IPS DF 19.7 (cell line): ENCODE measurements around the gene NSUN3.

Experiments
- DNase-seq: peaks from one replicate; pipeline ENCODE4 v3.0.0-alpha.2; 2013; ENCODE audit warnings: low read depth, low spot score

The NSUN3 gene

GRCh38 chr3:94118390-94118789 is 55.5 kb downstream of the NSUN3 start:
- DNase-seq: no peak

DNA sequence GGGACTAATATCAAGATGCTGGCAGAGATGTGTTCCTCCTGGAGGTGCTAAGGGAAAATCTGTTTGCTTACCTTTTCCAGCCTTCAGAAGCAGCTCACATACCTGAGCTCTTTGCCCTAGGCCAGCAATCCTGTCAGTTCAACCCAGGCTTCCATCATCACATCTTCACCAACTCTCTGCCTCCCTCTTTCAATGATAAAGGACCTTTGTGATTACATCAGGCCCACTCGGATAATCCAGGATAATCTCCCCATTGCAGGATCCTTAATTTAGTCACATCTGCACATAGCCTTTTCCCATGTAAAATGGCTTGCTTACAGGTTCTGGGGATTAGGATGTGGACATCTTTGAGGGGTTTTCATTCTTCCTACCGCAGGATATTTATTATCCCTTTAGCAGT is 58.3 kb downstream of the NSUN3 start:
- no peak for DNase-seq

DNA sequence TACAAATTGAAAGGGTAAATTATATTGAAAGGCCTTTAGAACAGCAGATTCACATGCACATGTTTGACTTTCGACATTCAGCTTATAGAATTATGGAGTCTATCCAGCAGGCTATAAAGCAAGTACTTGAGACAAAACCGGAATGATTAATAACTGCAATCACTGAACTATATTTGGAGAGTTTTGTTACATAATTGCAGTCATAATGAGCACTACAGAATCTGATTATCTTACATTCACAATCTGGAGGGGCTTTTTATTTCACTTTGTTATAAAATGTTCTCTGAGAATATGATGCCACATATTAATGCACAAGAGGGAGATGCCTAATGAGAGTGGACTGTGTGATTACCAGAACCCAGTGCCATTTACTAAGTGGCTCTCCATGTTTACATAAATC is 64.3 kb downstream of the NSUN3 start:
- no peak for DNase-seq

GRCh38 chr3:94130690-94131089 is 67.8 kb downstream of the NSUN3 start:
- no peak for DNase-seq

- no peak for DNase-seq
These were observed 69.9 kb downstream of the NSUN3 start for GRCh38 chr3:94132777-94133176.

GRCh38 chr3:94136133-94136532 is 73.3 kb downstream of the NSUN3 start:
- no peak for DNase-seq

GRCh38 chr3:94137377-94137776 is 74.5 kb downstream of the NSUN3 start:
- DNase-seq: no peak

DNA sequence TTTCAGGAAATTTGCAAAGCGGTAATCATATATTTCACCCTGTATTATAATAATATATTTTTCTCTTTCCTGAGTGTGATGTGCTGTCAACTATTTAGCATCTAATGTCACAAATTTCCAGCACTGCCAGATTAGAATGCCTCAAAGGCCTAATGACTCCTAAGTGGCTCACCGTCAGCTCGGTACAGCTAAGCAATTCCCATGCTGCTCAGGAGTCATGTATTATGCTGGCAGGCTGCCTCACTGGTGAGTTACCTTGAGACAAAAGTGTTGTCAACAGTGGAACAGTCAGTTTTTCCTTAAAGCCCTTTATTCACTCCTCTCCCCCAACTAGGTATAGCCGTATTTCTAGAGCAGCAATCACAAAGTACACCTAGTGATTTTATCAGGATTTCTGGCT is 83.6 kb downstream of the NSUN3 start:
- DNase-seq: no peak

DNA sequence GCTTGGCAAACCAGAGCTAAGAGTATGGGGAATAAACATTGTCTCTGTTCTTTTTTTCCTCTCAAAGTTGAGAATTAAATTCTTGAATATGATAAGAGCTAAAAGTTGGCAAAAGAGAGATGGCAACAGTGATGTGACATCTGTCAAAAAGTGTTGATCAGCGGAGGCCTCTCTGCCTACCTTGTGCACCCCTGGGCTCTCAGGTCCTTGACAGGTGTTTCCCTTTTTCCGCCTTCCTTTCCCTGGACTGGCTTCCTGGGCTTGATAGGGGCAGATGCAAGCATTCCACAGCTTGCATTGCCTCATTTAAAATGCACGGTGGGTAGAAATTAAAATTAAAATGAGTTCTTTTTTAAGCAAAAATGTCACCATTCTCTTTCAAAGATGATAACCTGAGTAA is 84.2 kb downstream of the NSUN3 start:
- DNase-seq: no peak

DNA sequence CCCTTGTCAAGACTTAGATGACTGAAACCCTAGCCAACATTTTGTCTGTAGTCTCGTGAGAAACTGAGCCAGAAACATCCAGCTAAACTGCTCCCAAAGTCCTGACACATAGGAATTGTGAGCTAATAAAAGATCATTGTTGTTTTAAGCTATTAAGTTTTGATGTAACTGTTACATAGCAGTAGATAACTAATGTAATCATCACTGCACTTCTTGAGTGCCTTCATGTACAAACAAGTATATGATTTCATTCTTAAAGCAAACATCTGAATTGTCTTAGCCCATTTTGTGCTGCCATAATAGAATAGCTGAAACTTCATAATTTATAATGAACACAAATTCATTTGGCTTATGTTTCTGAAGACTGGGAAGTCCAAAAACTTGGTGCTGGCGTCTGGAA is 87.3 kb downstream of the NSUN3 start:
- DNase-seq: no peak

- no peak for DNase-seq
These were observed 93.8 kb downstream of the NSUN3 start for GRCh38 chr3:94156626-94157025.

DNA sequence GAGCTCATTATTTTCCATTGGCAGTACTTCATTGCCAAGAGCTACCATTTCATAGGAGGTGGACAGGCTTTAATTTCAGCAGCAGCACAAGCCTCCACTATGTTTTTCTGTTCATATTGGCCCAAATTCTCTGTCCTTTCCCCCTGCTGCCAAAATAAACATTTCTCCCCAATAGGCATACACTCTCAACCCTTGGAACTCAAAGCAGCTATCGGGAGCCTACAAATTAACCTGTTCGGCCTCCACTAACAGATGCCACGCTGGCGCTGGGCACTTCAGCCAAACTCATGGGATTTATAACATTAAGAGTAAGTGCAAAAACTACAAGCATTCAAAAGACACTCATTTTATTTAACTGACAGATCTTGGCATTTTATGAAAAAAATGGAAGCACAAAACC is 95.7 kb downstream of the NSUN3 start:
- DNase-seq: no peak

GRCh38 chr3:94159062-94159828 is 96.4 kb downstream of the NSUN3 start:
- DNase-seq: no peak

- no peak for DNase-seq
These were observed 99.8 kb downstream of the NSUN3 start for GRCh38 chr3:94162700-94163099.

DNA sequence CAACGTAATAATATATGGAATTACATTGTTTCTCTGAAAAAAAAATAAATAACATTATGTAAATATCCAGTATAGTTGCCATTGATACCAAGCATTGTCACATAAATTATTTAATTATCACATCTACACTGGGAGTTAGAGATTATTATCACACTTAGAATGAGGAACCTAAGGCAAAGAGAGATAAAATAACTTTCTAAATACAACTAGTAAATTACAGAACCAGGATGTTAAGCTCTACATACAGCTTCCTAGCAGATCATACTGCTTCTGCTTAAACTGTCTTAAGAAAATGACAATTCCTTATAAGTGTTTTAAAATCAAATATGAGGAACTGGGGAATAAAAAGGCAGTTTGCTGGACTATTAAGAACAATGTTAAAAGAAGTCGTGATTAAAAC is 104.5 kb downstream of the NSUN3 start:
- DNase-seq: no peak

DNA sequence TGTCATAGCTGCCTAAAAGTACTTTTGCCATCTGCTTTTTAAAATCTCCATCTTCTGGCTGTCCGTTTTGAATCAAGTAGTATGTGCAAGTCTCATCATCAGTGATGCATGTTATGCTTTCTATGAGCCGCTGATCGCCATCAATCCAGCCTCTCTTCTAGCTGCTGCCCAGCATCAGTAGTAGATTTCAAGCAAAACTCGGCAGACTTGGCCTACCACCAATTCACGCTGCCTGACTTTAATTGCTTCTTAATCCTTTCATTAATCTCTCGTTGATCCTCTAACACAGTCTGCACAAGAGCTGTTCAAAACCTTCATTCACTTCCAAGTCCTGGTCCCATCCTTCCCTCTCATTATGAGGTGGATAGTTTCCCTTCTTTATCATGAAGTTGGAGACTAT is 104.9 kb downstream of the NSUN3 start:
- DNase-seq: no peak

DNA sequence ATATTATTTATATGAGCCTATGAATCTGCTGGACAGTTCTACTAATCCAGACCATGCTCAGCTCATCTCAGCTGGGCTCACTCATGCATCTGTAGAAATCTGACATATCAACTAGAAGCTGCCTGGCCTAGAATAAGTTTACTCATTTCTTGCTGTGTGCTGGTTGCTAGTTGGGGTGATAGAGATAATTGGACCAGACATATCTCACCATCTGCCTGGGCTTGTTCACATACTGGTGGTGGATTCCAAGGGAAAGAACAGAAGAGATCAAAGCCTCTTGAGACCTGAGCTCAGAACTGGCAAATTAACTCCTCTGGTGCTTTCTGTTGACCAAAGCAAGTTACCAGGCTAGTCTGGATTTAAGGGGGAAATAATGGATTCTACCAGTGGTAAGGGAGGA is 109.1 kb downstream of the NSUN3 start:
- no peak for DNase-seq

GRCh38 chr3:94172695-94173310 is 109.9 kb downstream of the NSUN3 start:
- DNase-seq: no peak

DNA sequence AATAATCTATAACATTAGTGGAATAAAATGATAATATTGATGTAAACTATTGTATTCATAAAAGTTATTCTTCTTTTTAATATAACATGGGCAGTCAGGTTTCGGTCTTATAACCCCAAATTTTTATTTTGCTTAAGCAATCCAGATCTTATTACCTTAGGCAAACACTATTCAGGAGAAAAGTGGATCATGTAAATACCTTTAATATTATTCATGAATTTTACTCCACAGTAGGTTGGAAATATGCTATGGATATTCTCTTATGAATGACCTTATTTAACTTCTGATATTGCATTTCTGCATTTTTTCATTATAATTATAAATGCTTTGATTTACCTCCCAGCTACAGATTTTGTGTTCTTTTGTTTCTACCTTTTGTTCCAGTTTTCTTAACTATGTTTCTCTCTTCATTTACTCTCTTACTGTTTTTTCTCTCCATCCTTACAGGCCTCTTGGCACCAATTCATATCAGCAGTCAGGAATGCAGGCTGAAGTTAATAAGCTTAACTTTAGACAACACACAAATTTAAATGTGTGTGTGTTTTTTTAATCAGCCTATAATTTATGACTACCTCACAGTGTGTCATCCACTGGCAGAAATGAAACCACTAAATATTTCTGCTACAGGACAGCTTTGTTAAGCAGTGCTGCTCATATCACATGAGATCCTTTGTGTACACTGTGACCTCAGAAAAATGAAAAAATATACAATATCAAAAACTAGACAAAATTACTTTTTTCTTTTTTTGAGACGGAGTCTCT is 111.0 kb downstream of the NSUN3 start:
- no peak for DNase-seq

DNA sequence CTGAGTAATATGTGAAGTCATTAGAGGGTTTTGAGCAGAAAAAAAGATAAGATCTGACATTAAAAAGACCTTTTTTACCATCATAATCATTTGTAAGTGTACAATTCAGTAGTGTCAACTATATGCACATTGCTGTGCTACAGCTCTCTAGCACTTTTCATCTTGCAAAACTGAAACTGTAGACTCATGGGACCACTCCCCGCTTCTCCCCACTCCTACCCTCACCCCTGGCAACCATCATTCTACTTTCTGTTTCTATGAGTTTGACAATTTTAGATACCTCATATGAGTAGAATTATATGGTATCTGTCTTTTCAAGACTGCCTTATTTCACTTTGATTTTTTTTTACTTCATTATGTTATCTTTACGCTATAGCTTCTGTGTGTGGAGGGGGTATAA is 112.8 kb downstream of the NSUN3 start:
- no peak for DNase-seq

DNA sequence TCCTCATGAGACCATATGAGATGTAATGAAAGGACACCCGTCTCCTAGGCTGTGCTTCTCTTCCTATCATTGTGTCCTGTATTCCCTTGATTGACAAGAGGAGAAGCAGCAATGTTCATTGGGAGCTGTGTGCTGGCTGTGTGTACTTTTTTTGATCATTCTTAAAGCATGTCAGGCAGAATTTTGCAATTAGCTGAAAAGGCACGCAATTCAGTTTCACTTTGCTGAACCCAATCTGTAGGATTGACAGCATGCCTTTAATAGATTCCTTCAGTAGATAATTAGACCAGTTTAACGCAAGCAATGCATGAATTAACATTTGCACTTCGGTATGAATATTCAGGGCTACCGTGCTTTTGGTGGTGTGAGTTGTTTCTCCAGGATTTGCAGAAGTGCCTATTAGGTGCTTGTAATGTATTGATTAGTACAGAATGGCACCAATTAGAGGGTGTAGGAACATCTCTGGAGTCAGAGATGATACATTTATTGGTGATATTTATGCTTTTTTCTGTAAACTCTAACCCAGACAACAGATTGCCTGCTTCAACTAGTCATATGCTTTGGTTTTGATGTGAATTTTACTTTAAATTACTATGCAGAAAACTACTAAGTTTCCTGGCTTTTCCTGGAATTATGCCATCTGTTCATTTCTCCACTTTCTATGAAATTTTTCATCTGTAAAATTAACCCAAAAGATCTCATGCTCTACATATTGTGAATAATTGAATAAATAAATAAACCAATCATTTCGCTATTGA is 114.3 kb downstream of the NSUN3 start:
- no peak for DNase-seq
